NCI-H2107 (cell line): ENCODE measurements around the gene SLC35G4.
"Not testable (repeated sequence)": the region's sequence is repeated elsewhere in the genome, so short reads cannot be mapped to it uniquely, and the experiment has no call there.

Source experiments
- DNase-seq: peaks from one replicate; lab custom pipeline; 2025; lab: John Stamatoyannopoulos, UW

Gene SLC35G4

GRCh38 chr18:11609488-11609887, at the start of gene SLC35G4:
TSS of gene SLC35G4 (plus strand) at chr18:11609596. CDS start at chr18:11609596, 0 bp downstream.
- DNase-seq: not testable (repeated sequence)

- DNase-seq: no peak
Measured at GRCh38 chr18:11561293-11561692, 48.1 kb upstream of the SLC35G4 start.

GRCh38 chr18:11565716-11566115, 43.7 kb upstream of the SLC35G4 start:
- DNase-seq: no peak

GRCh38 chr18:11566236-11566965, 43.0 kb upstream of the SLC35G4 start:
- DNase-seq: no peak

GRCh38 chr18:11567396-11567795, 42.0 kb upstream of the SLC35G4 start:
- DNase-seq: no peak

GRCh38 chr18:11570073-11570588, 39.3 kb upstream of the SLC35G4 start:
- no peak for DNase-seq

GRCh38 chr18:11570769-11571412, 38.5 kb upstream of the SLC35G4 start:
- DNase-seq: no peak

GRCh38 chr18:11572201-11572600, 37.2 kb upstream of the SLC35G4 start:
- no peak for DNase-seq

GRCh38 chr18:11574545-11574944, 34.9 kb upstream of the SLC35G4 start:
- DNase-seq: no peak

- DNase-seq: no peak
Measured at GRCh38 chr18:11577271-11578112, 31.9 kb upstream of the SLC35G4 start.

- no peak for DNase-seq
Measured at GRCh38 chr18:11578799-11579198, 30.6 kb upstream of the SLC35G4 start.

GRCh38 chr18:11579916-11580315, 29.5 kb upstream of the SLC35G4 start:
- DNase-seq: no peak

GRCh38 chr18:11581286-11581685, 28.1 kb upstream of the SLC35G4 start:
- no peak for DNase-seq

GRCh38 chr18:11585596-11585995, 23.8 kb upstream of the SLC35G4 start:
- DNase-seq: no peak

GRCh38 chr18:11586896-11587295, 22.5 kb upstream of the SLC35G4 start:
- DNase-seq: no peak

GRCh38 chr18:11587432-11587831, 22.0 kb upstream of the SLC35G4 start:
- DNase-seq: no peak

GRCh38 chr18:11587846-11588245, 21.6 kb upstream of the SLC35G4 start:
- DNase-seq: no peak

- DNase-seq: no peak
Measured at GRCh38 chr18:11591957-11592356, 17.4 kb upstream of the SLC35G4 start.

- no peak for DNase-seq
Measured at GRCh38 chr18:11600321-11600720, 9.1 kb upstream of the SLC35G4 start.

- DNase-seq: no peak
Measured at GRCh38 chr18:11607906-11608305, 1.5 kb upstream of the SLC35G4 start.

GRCh38 chr18:11608618-11609017, 778 bp upstream of the SLC35G4 start:
- DNase-seq: not testable (repeated sequence)

GRCh38 chr18:11613073-11613472, 3.7 kb downstream of the SLC35G4 start:
- DNase-seq: not testable (repeated sequence)
